NCI-H748 (cell line): Measurements from ENCODE around the gene PRR13.

Experiments
- DNase-seq: peaks from one replicate; lab custom pipeline; 2025; ENCODE audit not compliant: unreplicated experiment; lab: John Stamatoyannopoulos, UW

PRR13 gene

DNA sequence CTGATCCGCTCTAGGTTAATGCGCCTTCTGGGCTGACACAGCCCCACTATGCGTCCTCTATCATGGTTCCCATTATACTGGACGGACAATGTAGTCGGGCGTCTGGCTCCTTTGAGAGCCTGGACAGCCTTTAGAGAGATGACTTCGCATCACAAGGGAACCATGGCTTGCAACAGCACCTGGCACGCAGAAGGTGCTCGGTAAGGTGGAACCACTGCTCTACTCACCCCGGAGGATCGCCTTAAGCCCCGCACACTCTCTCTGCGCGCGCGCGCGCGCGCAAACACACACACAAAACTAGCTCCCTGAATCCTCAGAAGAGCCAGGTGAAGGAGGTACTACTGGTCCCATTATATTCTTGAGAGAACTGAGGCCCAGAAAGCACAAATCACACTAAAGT, 50.7 kb downstream of the PRR13 start:
- DNase-seq = peak; percentile 59

DNA sequence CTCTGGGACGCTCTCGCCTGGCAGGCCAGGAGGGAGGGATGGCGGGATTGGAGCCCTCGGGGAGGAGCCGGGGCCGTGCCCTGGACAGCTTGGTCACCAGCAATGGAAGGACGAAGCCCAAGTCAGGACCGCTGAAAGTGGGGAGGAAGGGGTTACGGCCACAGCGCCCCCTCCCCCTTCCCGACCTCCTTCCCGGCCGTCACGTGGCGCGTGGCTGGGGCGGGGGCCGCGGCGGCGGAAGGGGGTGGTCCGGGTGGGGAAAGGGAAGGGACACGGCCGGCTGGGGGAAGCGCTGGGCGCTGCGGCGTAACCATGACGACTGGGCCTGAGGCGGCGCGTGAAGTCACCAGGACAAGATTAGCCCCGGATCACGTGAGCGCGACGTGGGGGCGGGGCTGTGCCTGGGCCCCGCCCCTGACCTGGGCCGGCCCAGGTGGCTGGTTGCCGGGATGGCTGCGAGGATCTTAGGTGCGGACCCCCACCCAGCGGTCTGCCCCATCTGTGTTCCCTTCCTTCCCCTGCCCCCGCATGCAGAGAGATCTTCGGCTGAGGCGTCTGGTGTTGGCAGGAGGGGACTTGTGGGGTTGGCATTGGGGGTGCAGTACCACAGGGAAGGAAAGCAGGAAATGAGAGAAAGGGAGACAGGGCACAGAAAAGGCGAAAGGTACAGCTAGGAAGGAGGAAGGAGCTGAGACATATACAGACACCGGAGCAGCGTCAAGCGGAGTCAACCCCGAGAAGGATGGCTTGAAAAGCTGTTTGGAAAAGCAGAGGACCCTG, 51.5 kb downstream of the PRR13 start:
- DNase-seq = peak; percentile 94

DNA sequence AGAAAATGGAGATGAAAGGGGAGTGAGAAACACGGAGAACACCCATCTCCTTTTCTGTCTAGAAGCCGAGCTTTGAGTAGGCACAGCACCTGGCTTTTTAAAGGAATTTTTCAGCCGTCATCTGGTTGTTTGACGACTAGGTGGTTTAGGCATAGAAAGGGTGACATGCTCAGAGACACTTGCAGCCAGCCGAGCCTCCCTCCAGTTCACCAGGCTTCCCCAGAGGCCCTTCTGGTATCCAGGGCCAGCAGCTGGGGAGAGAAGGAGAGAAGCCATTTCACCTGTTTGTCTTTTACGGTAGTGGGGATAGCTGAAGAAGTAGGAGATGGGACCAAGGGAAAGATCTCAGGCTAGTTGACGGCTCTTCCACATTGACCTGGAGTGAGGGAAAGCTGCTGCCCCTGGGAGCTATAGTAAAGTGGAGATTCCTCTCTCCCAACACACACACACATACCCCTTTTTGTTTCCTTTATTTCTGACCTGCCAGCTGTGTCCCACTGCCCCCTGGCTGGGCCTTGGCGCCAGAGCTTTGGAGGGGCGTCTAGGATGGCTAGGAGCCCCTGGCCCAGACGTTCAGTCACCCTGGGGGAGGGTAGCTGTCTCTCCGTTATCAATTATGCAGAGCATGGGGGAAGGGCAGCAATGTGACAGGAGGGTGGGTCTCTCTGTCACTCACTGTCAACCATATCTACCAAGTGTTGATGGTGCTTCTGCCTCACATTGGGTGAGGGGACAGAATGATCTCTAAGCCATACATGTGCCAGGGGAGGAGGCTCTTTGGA, 52.3 kb downstream of the PRR13 start:
- DNase-seq = peak; percentile 45
